ENCODE data around the gene TSPAN3. TPM values are rescaled to one million over a fixed set of nuclear protein-coding genes. Genes with fewer than 3 reads are reported as not detected.

The TSPAN3 gene
- total and polyA plus RNA-seq, 3 donors from 2014 or later: 197 to 226 (median 223) TPM

DNA sequence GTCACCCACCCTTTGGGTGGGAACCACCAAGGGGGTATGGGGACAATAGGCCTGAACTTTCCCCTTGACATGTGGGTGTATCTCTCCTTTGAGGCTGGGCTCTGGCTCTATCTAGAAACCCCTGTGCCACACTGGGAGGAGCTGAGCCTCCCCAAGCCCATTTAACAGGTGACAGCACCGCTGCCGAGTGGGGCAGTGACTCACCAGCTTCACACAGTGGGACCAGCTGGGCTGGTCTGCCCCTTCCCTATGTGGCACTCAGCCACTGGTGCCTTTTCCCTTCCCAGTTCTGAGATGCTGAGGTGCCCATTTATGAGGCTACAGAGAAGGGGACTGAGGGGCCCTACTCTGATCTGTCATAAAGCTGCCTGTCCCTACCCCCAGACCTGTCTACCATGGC is 70.9 kb downstream of the TSPAN3 start:
- H3K9me3 ChIP-seq: no peaks in the 10 kb centered on the region
- H3K4me1 ChIP-seq: peaks cover 6% of the 10 kb centered on the region
- no peaks in the 10 kb centered on the region for H3K36me3 ChIP-seq (ENCODE audit: low read depth, missing control alignments)
- 85% methylated on average over 2 of the region's 2 CpGs for WGBS, 2 donors
- intact Hi-C loops (cut with DNase I; ENCODE audit: low total_unique reads): no loop called here
- TF ChIP-seq, protein P1, sequence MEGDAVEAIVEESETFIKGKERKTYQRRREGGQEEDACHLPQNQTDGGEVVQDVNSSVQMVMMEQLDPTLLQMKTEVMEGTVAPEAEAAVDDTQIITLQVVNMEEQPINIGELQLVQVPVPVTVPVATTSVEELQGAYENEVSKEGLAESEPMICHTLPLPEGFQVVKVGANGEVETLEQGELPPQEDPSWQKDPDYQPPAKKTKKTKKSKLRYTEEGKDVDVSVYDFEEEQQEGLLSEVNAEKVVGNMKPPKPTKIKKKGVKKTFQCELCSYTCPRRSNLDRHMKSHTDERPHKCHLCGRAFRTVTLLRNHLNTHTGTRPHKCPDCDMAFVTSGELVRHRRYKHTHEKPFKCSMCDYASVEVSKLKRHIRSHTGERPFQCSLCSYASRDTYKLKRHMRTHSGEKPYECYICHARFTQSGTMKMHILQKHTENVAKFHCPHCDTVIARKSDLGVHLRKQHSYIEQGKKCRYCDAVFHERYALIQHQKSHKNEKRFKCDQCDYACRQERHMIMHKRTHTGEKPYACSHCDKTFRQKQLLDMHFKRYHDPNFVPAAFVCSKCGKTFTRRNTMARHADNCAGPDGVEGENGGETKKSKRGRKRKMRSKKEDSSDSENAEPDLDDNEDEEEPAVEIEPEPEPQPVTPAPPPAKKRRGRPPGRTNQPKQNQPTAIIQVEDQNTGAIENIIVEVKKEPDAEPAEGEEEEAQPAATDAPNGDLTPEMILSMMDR (IDR thresholded peaks at IDR 0.05): no peak
- no peak for TF ChIP-seq POLR2A (IDR thresholded peaks at IDR 0.05)
- no peak overlapping the region for H3K4me3 ChIP-seq
- H3K27me3 ChIP-seq: no peaks in the 10 kb centered on the region
- H3K27ac ChIP-seq: no peak overlapping the region
- DNase-seq: no peak

DNA sequence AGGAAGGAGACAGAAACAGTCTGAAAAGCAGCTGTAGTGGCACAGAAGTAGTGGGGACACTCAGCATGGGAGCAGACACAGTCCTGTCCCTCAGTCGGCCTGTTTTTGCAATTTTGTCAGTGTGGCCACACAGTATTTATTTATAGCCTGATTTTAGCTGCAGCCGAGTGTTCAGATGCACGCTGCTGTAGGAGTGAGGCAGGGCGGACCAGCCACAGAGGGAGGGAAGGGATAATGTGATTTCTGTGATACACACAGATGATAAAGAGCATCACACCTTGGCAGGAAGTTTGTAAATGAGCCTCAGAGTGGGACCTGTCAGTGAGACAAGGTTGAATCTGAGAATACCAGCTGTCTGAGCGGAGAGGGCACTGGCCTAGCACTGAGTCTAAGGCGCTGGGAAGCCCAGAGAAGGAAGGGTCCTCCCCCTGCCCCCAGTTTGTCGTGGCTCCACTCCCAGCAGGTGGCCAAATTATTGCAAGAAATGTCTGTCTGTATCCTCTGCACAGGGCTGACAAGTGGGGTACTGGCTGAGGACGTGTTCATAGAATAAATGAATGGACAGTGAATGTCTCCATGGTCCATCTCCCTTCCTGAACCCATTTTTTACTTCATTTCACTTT is 72.1 kb downstream of the TSPAN3 start:
- DNase-seq: no peak
- 80 to 83% methylated on average over 8 of the region's 8 CpGs for WGBS, 2 donors
- H3K4me1 ChIP-seq: peaks cover 6% of the 10 kb centered on the region
- H3K36me3 ChIP-seq (ENCODE audit: low read depth, missing control alignments): no peaks in the 10 kb centered on the region
- intact Hi-C loops (cut with DNase I; ENCODE audit: low total_unique reads): no loop called here
- H3K27ac ChIP-seq: no peak overlapping the region
- H3K9me3 ChIP-seq: no peaks in the 10 kb centered on the region
- H3K4me3 ChIP-seq: no peak overlapping the region
- no peaks in the 10 kb centered on the region for H3K27me3 ChIP-seq
- TF ChIP-seq POLR2A (IDR thresholded peaks at IDR 0.05): no peak
- TF ChIP-seq, protein P1 (IDR thresholded peaks at IDR 0.05): no peak

DNA sequence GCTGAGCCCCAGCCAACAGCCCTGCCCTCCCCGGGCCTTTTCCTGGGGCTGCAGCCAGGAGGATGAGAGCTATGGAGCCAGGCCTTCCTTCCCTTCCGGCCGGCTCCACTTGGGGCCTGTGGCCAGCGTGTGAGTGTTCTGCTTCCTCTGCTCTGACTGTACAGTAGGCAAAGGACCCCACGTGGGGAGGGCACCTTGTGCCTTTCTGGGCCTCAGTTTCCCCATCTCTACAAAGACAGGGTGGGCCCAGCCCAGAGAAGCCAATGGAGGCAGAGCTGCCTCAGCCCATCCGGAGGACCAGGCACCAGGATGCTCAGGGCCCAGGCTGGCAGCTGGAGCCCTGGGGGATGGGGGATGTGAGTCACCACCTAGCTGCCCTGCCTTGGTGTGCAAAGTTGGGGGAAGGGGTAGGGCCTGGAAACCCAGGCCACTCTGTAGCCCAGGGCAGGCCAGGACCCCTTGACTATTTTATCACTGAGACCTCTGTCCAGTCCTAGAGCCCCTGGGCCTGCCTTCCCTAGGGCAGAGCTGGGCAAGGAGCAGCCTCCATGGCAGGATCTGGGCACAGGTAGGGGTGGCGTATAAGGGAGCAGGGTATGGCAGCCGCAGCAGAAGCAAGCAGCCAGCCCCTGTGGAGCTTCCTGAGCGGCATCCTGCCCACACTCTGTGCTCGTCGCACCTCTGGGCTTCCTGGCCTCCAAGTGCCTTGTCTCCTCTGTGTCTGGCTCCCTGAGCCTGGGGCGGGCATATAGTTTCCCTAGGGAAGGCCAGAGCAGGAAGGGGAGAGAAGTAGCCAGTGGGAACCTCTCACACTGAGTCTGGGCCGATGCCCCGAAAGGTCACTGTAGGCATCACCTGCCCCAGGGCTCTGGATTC is 74.1 kb downstream of the TSPAN3 start:
- H3K4me3 ChIP-seq: no peak overlapping the region
- 70 to 89% methylated on average over 4 to 14 of the region's 14 CpGs for WGBS, 2 donors
- DNase-seq: peak; percentile 32

DNA sequence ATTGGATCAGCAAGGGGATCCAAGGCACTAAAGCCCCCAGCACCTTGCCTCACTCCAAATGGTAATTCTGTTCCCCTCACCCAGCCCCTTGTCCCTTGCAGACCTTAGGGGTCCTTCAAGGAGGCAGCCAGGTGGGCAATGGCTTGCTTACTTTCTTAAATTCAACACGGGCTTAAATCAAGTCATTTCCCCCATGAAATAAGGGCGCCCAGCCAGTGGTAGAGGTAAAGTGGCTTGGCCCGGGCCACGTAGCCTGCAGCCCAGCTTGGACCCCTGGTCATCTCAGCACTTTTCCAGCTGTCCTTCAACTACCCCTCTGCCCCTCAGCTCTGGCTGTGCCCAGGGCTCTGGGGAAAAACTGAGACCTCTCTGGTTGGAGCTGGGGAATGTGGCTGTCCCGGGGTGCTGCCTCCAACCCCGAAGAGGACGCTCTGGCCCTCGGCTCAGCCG is 74.8 kb downstream of the TSPAN3 start:
- 48 to 70% methylated on average over 5 to 9 of the region's 9 CpGs for WGBS, 2 donors
- Histone ChIP-seq H3K36me3 (ENCODE audit: low read depth, missing control alignments) (no peaks in the 10 kb centered on the region), H3K4me1 (peaks cover 6% of the 10 kb centered on the region), H3K9me3 (no peaks in the 10 kb centered on the region), H3K4me3 (no peak overlapping the region), H3K27ac (no peak overlapping the region), H3K27me3 (no peaks in the 10 kb centered on the region)
- no peak for TF ChIP-seq POLR2A (IDR thresholded peaks at IDR 0.05)
- TF ChIP-seq, protein P1 (IDR thresholded peaks at IDR 0.05): no peak
- intact Hi-C loops (cut with DNase I; ENCODE audit: low total_unique reads): no loop called here
- DNase-seq: no peak

More for the DNA sequence above, 74.1 kb downstream of the TSPAN3 start:
- Histone ChIP-seq H3K27ac (no peak overlapping the region), H3K36me3 (ENCODE audit: low read depth, missing control alignments) (no peaks in the 10 kb centered on the region), H3K27me3 (no peaks in the 10 kb centered on the region), H3K4me1 (peaks cover 6% of the 10 kb centered on the region), H3K9me3 (no peaks in the 10 kb centered on the region)
- TF ChIP-seq, protein P1 (IDR thresholded peaks at IDR 0.05): no peak
- no peak for TF ChIP-seq POLR2A (IDR thresholded peaks at IDR 0.05)
- intact Hi-C loops (cut with DNase I; ENCODE audit: low total_unique reads): no loop called here
